Measurements from ENCODE around the gene UBE2E2.

UBE2E2 gene

GRCh38 chr3:23546181-23546580 lies 343.1 kb downstream of the UBE2E2 start:
- DNase-seq (ENCODE audit: low spot score): no peak
- TF ChIP-seq, protein P1, sequence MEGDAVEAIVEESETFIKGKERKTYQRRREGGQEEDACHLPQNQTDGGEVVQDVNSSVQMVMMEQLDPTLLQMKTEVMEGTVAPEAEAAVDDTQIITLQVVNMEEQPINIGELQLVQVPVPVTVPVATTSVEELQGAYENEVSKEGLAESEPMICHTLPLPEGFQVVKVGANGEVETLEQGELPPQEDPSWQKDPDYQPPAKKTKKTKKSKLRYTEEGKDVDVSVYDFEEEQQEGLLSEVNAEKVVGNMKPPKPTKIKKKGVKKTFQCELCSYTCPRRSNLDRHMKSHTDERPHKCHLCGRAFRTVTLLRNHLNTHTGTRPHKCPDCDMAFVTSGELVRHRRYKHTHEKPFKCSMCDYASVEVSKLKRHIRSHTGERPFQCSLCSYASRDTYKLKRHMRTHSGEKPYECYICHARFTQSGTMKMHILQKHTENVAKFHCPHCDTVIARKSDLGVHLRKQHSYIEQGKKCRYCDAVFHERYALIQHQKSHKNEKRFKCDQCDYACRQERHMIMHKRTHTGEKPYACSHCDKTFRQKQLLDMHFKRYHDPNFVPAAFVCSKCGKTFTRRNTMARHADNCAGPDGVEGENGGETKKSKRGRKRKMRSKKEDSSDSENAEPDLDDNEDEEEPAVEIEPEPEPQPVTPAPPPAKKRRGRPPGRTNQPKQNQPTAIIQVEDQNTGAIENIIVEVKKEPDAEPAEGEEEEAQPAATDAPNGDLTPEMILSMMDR (IDR thresholded peaks at IDR 0.05; ENCODE audit: extremely low read depth, missing control alignments): no peak

DNA sequence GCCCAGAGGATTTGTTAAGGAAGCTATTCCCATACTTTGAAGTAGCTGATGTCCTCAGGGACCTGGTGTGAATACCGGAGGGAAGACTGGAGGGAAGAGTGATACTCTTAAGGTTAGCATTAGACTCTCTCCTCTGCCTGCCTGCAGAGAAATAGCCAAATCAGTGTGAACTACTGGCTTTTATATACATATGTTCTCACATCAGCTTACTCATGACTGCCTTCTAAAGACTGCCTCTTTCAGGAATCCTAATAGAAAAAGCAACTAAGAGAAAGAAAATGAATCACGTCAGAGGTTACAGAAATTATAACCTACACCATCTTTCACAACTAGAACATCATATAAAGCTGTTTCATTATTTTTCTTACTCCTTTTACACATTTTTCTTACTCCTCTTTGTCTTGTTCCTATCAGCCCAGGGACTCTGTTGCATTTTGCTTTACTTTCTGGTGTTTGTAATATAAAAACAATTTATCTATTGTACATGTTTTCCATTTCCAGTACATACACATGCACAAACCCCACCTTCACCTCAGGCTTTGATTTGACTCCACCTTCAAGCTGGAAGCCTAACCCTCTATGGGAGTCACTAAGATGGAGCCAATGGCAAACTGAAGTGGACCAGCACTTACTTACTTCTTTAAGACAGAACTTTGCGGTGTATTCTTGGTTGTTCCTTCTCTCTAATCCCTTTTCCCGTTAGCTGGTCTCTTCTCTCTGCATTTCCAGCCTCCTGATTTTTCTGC lies 345.0 kb downstream of the UBE2E2 start:
- TF ChIP-seq, protein P1 (IDR thresholded peaks at IDR 0.05; ENCODE audit: extremely low read depth, missing control alignments): no peak
- no peak for DNase-seq (ENCODE audit: low spot score)

DNA sequence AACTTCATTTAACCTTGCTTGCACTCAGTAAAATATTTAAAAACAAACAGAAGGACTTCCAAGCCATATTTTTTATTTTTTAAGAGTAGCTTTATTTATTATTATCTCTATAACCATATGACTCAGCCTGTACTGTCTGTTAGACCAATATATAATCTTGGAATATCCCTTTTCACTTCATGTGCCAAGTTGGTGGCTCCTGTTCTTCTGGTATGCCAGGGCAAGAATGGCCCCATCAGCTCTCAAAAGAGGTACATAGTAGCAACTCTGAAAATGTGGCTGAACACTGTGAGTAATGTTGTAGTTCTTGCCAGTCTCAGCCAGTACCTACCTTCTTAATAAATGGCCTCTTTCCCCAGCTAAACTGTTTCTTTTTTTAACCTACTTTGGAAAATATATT lies 345.6 kb downstream of the UBE2E2 start:
- TF ChIP-seq, protein P1 (IDR thresholded peaks at IDR 0.05; ENCODE audit: extremely low read depth, missing control alignments): no peak
- DNase-seq (ENCODE audit: low spot score): no peak

- no peak for DNase-seq (ENCODE audit: low spot score)
- TF ChIP-seq, protein P1 (IDR thresholded peaks at IDR 0.05; ENCODE audit: extremely low read depth, missing control alignments): no peak
Observed at GRCh38 chr3:23549148-23549910, 346.2 kb downstream of the UBE2E2 start.

GRCh38 chr3:23550402-23550801 lies 347.3 kb downstream of the UBE2E2 start:
- TF ChIP-seq, protein P1 (IDR thresholded peaks at IDR 0.05; ENCODE audit: extremely low read depth, missing control alignments): no peak
- DNase-seq (ENCODE audit: low spot score): peak; percentile 34

DNA sequence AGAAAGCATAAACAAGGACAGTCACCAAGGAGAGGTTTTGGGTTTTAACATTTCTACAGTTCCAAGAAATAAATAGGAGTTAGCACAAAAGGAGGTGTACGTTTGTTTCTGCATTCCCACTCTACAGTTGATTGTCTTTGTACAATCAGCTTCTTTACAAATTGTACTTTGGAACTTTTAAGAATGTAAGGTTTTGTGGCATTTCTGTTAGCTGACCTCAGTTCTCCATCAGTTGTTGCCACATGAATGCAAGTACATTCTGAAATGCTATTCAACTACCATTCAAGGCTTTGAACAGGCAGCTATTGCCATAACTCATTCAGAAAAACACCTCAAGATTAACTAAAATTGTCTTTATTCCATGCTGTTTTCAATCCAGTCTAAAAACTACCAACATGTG lies 349.4 kb downstream of the UBE2E2 start:
- no peak for DNase-seq (ENCODE audit: low spot score)
- TF ChIP-seq, protein P1 (IDR thresholded peaks at IDR 0.05; ENCODE audit: extremely low read depth, missing control alignments): no peak

DNA sequence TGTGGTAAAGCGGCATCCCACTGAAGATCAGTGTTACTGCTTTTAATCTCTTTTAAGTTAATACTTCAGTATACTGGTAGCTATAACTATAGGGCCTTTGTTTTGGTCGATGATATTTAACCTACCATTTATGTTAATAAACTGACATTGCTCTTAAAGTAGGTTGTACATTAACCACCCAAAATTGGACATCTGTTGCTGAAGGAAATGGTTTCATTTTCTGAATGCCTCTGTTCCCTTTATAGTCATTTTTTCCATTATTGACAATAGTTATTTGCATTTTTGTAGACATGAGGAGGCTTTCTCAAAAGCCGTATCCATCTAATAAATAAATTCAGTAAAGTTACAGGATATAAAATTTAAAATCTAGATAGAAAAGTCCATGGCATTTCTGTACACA lies 350.2 kb downstream of the UBE2E2 start:
- TF ChIP-seq, protein P1 (IDR thresholded peaks at IDR 0.05; ENCODE audit: extremely low read depth, missing control alignments): no peak
- DNase-seq (ENCODE audit: low spot score): peak; percentile 25
